ENCODE data around the gene AFAP1L2. TPM values are rescaled to one million over a fixed set of nuclear protein-coding genes. Genes with fewer than 3 reads are reported as not detected.
A peak's percentile ranks its signal among the peaks of the same experiment; 100 is the strongest.

Gene AFAP1L2
- total RNA-seq, 1 donor from 2014 or later: 6.4 TPM

DNA sequence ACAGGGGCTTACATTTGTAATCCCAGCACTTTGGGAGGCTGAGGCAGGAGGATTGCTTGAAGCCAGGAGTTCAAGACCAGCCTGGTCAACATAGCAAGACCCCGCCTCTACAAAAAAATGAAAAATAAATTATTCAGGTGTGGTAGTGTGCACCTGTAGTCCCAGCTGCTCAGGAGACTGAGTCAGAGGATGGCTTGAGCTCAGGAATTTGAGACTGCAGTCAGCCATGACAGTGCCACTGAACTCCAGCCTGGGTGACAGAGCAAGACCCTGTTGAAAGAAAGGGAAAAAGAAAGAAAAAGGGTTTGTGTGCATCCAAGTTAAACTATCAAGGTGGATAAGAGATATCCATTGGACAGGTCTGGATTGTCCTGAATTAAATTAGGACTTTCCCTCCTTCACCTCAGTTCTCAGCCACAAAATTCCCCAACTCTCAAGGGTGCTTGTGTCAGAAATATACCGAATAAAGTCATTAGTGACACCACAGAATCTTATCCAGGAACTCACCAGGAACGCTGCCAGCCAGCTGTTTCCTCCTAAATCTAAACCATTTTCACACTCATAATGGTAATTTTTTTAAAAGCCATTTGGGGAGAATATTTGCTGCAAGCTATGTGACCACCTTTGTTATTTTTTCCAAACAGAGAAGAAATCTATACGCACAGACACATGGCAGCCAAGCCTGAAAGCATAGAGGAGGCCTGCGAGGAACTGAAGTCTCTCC is 12.0 kb downstream of the AFAP1L2 start:
- no peak overlapping the region for H3K27ac Mint-ChIP-seq
- H3K9me3 Mint-ChIP-seq: no peaks in the 10 kb centered on the region
- H3K4me3 Mint-ChIP-seq: no peak overlapping the region
- H3K27me3 Mint-ChIP-seq: peaks cover 16% of the 10 kb centered on the region
- H3K4me1 Mint-ChIP-seq (ENCODE audit: unreplicated experiment): peaks cover 6% of the 10 kb centered on the region
- DNase-seq (ENCODE audit: extremely low spot score, unreplicated experiment): no peak
- no peaks in the 10 kb centered on the region for H3K36me3 Mint-ChIP-seq
- TF ChIP-seq, protein P1, sequence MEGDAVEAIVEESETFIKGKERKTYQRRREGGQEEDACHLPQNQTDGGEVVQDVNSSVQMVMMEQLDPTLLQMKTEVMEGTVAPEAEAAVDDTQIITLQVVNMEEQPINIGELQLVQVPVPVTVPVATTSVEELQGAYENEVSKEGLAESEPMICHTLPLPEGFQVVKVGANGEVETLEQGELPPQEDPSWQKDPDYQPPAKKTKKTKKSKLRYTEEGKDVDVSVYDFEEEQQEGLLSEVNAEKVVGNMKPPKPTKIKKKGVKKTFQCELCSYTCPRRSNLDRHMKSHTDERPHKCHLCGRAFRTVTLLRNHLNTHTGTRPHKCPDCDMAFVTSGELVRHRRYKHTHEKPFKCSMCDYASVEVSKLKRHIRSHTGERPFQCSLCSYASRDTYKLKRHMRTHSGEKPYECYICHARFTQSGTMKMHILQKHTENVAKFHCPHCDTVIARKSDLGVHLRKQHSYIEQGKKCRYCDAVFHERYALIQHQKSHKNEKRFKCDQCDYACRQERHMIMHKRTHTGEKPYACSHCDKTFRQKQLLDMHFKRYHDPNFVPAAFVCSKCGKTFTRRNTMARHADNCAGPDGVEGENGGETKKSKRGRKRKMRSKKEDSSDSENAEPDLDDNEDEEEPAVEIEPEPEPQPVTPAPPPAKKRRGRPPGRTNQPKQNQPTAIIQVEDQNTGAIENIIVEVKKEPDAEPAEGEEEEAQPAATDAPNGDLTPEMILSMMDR (conservative IDR thresholded peaks at IDR 0.05): no peak

DNA sequence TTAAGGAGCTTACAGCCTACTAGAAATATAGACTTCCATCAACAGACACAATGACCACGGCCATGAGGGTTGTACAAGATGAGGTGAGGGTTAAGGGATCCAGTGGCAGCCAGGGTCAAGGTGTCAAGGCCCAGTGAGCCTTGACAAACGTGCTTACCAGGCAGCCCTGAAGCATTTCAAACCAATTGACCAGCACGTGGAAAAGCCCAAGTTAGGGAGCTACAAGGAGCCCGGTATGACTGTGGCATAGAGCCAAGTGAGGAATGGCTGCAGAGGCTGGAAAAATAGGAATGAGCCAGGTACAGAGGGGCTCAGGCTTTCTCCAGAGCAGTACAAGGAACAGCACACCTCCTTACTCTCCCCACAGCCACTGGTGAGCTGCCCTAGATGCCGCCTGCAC is 12.7 kb downstream of the AFAP1L2 start:
- DNase-seq (ENCODE audit: extremely low spot score, unreplicated experiment): no peak
- Mint-ChIP-seq H3K4me1 (ENCODE audit: unreplicated experiment) (no peaks in the 10 kb centered on the region), H3K27ac (no peak overlapping the region), H3K36me3 (no peaks in the 10 kb centered on the region), H3K9me3 (no peaks in the 10 kb centered on the region), H3K4me3 (no peak overlapping the region), H3K27me3 (peaks cover 12% of the 10 kb centered on the region)
- TF ChIP-seq, protein P1 (conservative IDR thresholded peaks at IDR 0.05): no peak

DNA sequence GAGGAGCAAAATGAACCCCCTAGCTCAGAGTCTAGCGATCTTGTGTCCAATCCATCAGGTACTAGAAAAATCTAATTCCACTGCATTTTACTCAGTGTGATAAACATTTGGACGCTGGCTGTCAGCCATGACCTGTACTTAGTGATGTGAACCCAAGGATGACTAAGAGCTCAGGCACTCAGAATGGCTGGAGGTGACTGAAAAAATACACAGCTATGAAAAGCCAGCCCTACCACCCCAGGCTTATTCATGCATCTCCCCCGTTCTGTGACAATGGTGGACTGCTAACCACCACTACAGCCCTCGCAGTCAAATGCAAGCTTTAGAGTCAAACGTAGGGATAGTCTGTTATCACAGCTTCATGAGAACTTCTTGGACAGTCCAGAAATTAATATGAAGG is 14.9 kb downstream of the AFAP1L2 start:
- Mint-ChIP-seq H3K27ac (no peak overlapping the region), H3K27me3 (peaks cover 8% of the 10 kb centered on the region), H3K4me1 (ENCODE audit: unreplicated experiment) (no peaks in the 10 kb centered on the region), H3K4me3 (no peak overlapping the region), H3K9me3 (no peaks in the 10 kb centered on the region), H3K36me3 (no peaks in the 10 kb centered on the region)
- no peak for DNase-seq (ENCODE audit: extremely low spot score, unreplicated experiment)
- TF ChIP-seq, protein P1 (conservative IDR thresholded peaks at IDR 0.05): no peak

DNA sequence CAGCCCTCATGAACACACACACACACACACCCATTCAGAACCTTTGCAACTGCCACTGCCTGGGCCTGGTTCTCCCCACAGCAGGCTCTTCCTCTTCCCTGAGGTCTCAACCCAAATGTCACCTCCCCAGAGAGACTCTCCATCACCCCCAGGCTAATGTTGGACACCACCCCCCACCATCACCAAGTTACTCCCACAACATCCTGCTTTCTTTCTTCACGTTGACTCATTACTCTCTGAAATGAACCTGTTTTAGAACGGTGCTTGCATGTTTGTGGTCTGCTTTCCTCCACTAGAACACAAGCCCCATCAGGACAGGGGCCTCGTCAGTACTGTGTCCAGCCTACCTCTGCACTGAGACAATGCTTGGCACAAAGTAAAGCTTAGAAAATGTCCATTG is 16.0 kb downstream of the AFAP1L2 start:
- Mint-ChIP-seq H3K27ac (no peak overlapping the region), H3K4me1 (ENCODE audit: unreplicated experiment) (no peaks in the 10 kb centered on the region), H3K27me3 (peaks cover 8% of the 10 kb centered on the region), H3K9me3 (no peaks in the 10 kb centered on the region), H3K36me3 (no peaks in the 10 kb centered on the region), H3K4me3 (no peak overlapping the region)
- no peak for DNase-seq (ENCODE audit: extremely low spot score, unreplicated experiment)
- TF ChIP-seq, protein P1 (conservative IDR thresholded peaks at IDR 0.05): no peak

DNA sequence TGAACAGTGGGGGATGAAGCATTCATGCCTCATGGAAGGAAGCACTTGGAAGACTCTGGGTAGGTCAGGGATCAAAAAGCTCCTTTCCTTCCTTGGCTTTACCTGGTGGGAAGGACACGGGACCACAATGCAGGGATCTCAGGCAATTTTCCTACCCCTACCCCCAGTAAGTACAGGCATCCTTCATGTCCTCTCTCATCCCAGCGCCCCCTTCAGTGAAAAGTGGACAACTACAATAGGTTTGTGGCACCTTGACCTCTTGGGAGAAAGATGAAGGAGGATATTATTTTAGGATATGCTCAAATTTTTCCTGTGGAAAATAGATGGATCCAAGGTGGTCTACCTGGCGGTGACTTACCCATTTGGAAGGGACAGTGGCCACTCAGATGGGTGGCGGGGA is 16.5 kb downstream of the AFAP1L2 start:
- H3K4me1 Mint-ChIP-seq (ENCODE audit: unreplicated experiment): no peaks in the 10 kb centered on the region
- H3K27ac Mint-ChIP-seq: no peak overlapping the region
- no peak for DNase-seq (ENCODE audit: extremely low spot score, unreplicated experiment)
- H3K4me3 Mint-ChIP-seq: no peak overlapping the region
- H3K36me3 Mint-ChIP-seq: no peaks in the 10 kb centered on the region
- H3K27me3 Mint-ChIP-seq: peaks cover 12% of the 10 kb centered on the region
- H3K9me3 Mint-ChIP-seq: no peaks in the 10 kb centered on the region
- TF ChIP-seq, protein P1 (conservative IDR thresholded peaks at IDR 0.05): peak; percentile 17
